Duodenal mucosa (tissue), 2 donors: ENCODE data around the gene HLCS.

ENCODE experiments used
- H3K27ac ChIP-seq: one replicate; pipeline ENCODE4 v1.7.0; 2013; ENCODE audit warnings: low read depth, low read length
- H3K27me3 ChIP-seq, 2 donors: one replicate each; pipeline ENCODE4 v1.7.0; 2013; ENCODE audit warnings: low read length in 2 of 2, control low read depth in 1 of 2; ENCODE audit not compliant: insufficient read depth in 2 of 2, control insufficient read depth in 1 of 2
- H3K36me3 ChIP-seq, 2 donors: one replicate each; pipeline ENCODE4 v1.7.0; 2013; ENCODE audit warnings: low read length in 2 of 2, control low read depth in 1 of 2; ENCODE audit not compliant: insufficient read depth in 2 of 2, control insufficient read depth in 1 of 2
- H3K4me1 ChIP-seq, 2 donors: one replicate each; pipeline ENCODE4 v1.7.0; 2013; ENCODE audit warnings: low read length in 2 of 2, control low read depth in 1 of 2; ENCODE audit not compliant: insufficient read depth in 2 of 2, control insufficient read depth in 1 of 2
- H3K4me3 ChIP-seq, 2 donors: one replicate each; pipeline ENCODE4 v1.7.0; 2013; ENCODE audit warnings: low read length in 2 of 2, low read depth in 1 of 2
- H3K9ac ChIP-seq, 2 donors: one replicate each; pipeline ENCODE4 v1.7.0; 2013; ENCODE audit warnings: low read length in 2 of 2, low read depth in 1 of 2
- H3K9me3 ChIP-seq, 2 donors: one replicate each; pipeline ENCODE4 v1.7.0; 2013; ENCODE audit warnings: low read length in 2 of 2, control low read depth in 1 of 2; ENCODE audit not compliant: control insufficient read depth in 1 of 2

Gene HLCS

GRCh38 chr21:36730291-36731281 lies 235.9 kb downstream of the HLCS start:
- Histone ChIP-seq H3K4me1 (peaks cover 0 to 7% of the 10 kb centered on the region in 2 donors), H3K9me3 (no peaks in the 10 kb centered on the region), H3K36me3 (no peaks in the 10 kb centered on the region), H3K27me3 (peaks cover 6 to 13% of the 10 kb centered on the region in 2 donors), H3K27ac (no peak overlapping the region), H3K9ac (no peak overlapping the region), H3K4me3 (no peak overlapping the region)

GRCh38 chr21:36729310-36729970 lies 237.0 kb downstream of the HLCS start:
- Histone ChIP-seq H3K4me3 (no peak overlapping the region), H3K9me3 (no peaks in the 10 kb centered on the region), H3K36me3 (no peaks in the 10 kb centered on the region), H3K4me1 (peaks cover 0 to 7% of the 10 kb centered on the region in 2 donors), H3K9ac (no peak overlapping the region), H3K27me3 (peaks cover 6 to 13% of the 10 kb centered on the region in 2 donors), H3K27ac (no peak overlapping the region)

- H3K4me3 ChIP-seq: no peak overlapping the region
- peaks cover 6 to 13% of the 10 kb centered on the region in 2 donors for H3K27me3 ChIP-seq
- H3K9ac ChIP-seq: no peak overlapping the region
- no peaks in the 10 kb centered on the region for H3K9me3 ChIP-seq
- no peaks in the 10 kb centered on the region for H3K36me3 ChIP-seq
- peaks cover 0 to 7% of the 10 kb centered on the region in 2 donors for H3K4me1 ChIP-seq
- H3K27ac ChIP-seq: no peak overlapping the region
Measured at GRCh38 chr21:36728371-36729111, 237.9 kb downstream of the HLCS start.

- H3K4me3 ChIP-seq: no peak overlapping the region
- H3K27ac ChIP-seq: no peak overlapping the region
Measured at GRCh38 chr21:36727866-36728265, 238.6 kb downstream of the HLCS start.

GRCh38 chr21:36725793-36726386 lies 240.6 kb downstream of the HLCS start:
- Histone ChIP-seq H3K27ac (no peak overlapping the region), H3K9ac (no peak overlapping the region), H3K4me3 (no peak overlapping the region), H3K27me3 (peaks cover 2 to 3% of the 10 kb centered on the region in 2 donors), H3K36me3 (no peaks in the 10 kb centered on the region), H3K9me3 (no peaks in the 10 kb centered on the region), H3K4me1 (peaks cover 0 to 5% of the 10 kb centered on the region in 2 donors)

More at GRCh38 chr21:36727866-36728265, 238.6 kb downstream of the HLCS start:
- no peaks in the 10 kb centered on the region for H3K9me3 ChIP-seq
- no peak overlapping the region for H3K9ac ChIP-seq
- H3K36me3 ChIP-seq: no peaks in the 10 kb centered on the region
- peaks cover 6 to 13% of the 10 kb centered on the region in 2 donors for H3K27me3 ChIP-seq
- H3K4me1 ChIP-seq: peaks cover 0 to 7% of the 10 kb centered on the region in 2 donors

GRCh38 chr21:36724660-36725059 lies 241.8 kb downstream of the HLCS start:
- Histone ChIP-seq H3K9ac (no peak overlapping the region), H3K4me1 (peaks cover 4 to 6% of the 10 kb centered on the region in 2 donors), H3K27me3 (no peaks in the 10 kb centered on the region)

GRCh38 chr21:36723371-36723881 lies 243.0 kb downstream of the HLCS start:
- Histone ChIP-seq H3K36me3 (no peaks in the 10 kb centered on the region), H3K9me3 (no peaks in the 10 kb centered on the region), H3K4me1 (peaks cover 11 to 12% of the 10 kb centered on the region in 2 donors), H3K9ac (no peak overlapping the region), H3K27ac (no peak overlapping the region), H3K4me3 (no peak overlapping the region), H3K27me3 (no peaks in the 10 kb centered on the region)

More at GRCh38 chr21:36724660-36725059, 241.8 kb downstream of the HLCS start:
- no peaks in the 10 kb centered on the region for H3K9me3 ChIP-seq
- H3K36me3 ChIP-seq: no peaks in the 10 kb centered on the region
- H3K4me3 ChIP-seq: no peak overlapping the region
- H3K27ac ChIP-seq: no peak overlapping the region

- no peaks in the 10 kb centered on the region for H3K27me3 ChIP-seq
- no peak overlapping the region for H3K9ac ChIP-seq
- H3K4me3 ChIP-seq: no peak overlapping the region
- H3K36me3 ChIP-seq: no peaks in the 10 kb centered on the region
- H3K9me3 ChIP-seq: no peaks in the 10 kb centered on the region
- H3K27ac ChIP-seq: no peak overlapping the region
- H3K4me1 ChIP-seq: peaks cover 11 to 12% of the 10 kb centered on the region in 2 donors
Measured at GRCh38 chr21:36722370-36723368, 243.8 kb downstream of the HLCS start.
